PC-3 (cell line): Measurements from ENCODE around the gene BAAT.

Source experiments
- CTCF ChIP-seq: fragments of 300-600 bp; sonication (generic); conservative IDR thresholded peaks from 2 replicates; pipeline ENCODE4 v1.5.1; 2017; ENCODE audit warnings: antibody characterized with exemption, low read depth, mild to moderate bottlenecking, low read length
- EZH2 ChIP-seq: fragments of 300-600 bp; sonication (generic); IDR thresholded peaks from one replicate; pipeline ENCODE4 v1.6.1; 2017; ENCODE audit warnings: antibody characterized with exemption, mild to moderate bottlenecking, low read length; ENCODE audit not compliant: unreplicated experiment
- EZH2phosphoT487 ChIP-seq: fragments of 300-600 bp; sonication (generic); IDR thresholded peaks from 2 replicates; pipeline ENCODE4 v1.6.1; 2018; ENCODE audit warnings: mild to moderate bottlenecking, antibody characterized with exemption, low read length, borderline replicate concordance

- TF ChIP-seq EZH2phosphoT487: no peak
- no peak for TF ChIP-seq EZH2
- TF ChIP-seq CTCF: no peak
Measured at GRCh38 chr9:101429736-101430135, 44.9 kb upstream of the BAAT start.
